ENCODE data around the gene CHN1. TPM values are rescaled to one million over a fixed set of nuclear protein-coding genes. Genes with fewer than 3 reads are reported as not detected.

Gene CHN1
- polyA plus RNA-seq, 12 donors = 8.7 to 21.2 (median 14.5) TPM; not detected in 1

GRCh38 chr2:174877301-174877700, 127.9 kb downstream of the CHN1 start:
- DNase-seq = no peak

GRCh38 chr2:174874085-174874484, 131.1 kb downstream of the CHN1 start:
- peak; percentile 57 for DNase-seq

- no peak for DNase-seq
Observed at GRCh38 chr2:174873471-174873870, 131.7 kb downstream of the CHN1 start.

GRCh38 chr2:174870787-174871186, 134.4 kb downstream of the CHN1 start:
- no peak for DNase-seq

GRCh38 chr2:174868878-174869277, 136.3 kb downstream of the CHN1 start:
- no peak for DNase-seq

- DNase-seq = no peak
Observed at GRCh38 chr2:174866421-174866820, 138.8 kb downstream of the CHN1 start.

- DNase-seq = no peak
Observed at GRCh38 chr2:174863183-174863582, 142.0 kb downstream of the CHN1 start.

- no peak for DNase-seq
Observed at GRCh38 chr2:174859563-174860169, 145.5 kb downstream of the CHN1 start.

GRCh38 chr2:174858745-174859144, 146.4 kb downstream of the CHN1 start:
- no peak for DNase-seq

GRCh38 chr2:174856447-174856846, 148.7 kb downstream of the CHN1 start:
- no peak for DNase-seq

GRCh38 chr2:174846941-174847938, 157.9 kb downstream of the CHN1 start:
- peak; percentile 80 for DNase-seq

- no peak for DNase-seq
Observed at GRCh38 chr2:174846218-174846617, 159.0 kb downstream of the CHN1 start.

GRCh38 chr2:174844295-174844708, 160.9 kb downstream of the CHN1 start:
- no peak for DNase-seq

GRCh38 chr2:174842496-174842895, 162.7 kb downstream of the CHN1 start:
- DNase-seq = no peak

- no peak for DNase-seq
Observed at GRCh38 chr2:174841936-174842335, 163.2 kb downstream of the CHN1 start.

- DNase-seq = no peak
Observed at GRCh38 chr2:174841350-174841749, 163.8 kb downstream of the CHN1 start.

- no peak for DNase-seq
Observed at GRCh38 chr2:174840436-174840835, 164.7 kb downstream of the CHN1 start.

- DNase-seq = no peak
Observed at GRCh38 chr2:174839662-174840061, 165.5 kb downstream of the CHN1 start.

- no peak for DNase-seq
Observed at GRCh38 chr2:174836995-174837390, 168.2 kb downstream of the CHN1 start.

GRCh38 chr2:174836377-174836994, 168.7 kb downstream of the CHN1 start:
- DNase-seq = no peak

GRCh38 chr2:174835797-174836255, 169.4 kb downstream of the CHN1 start:
- DNase-seq = no peak

GRCh38 chr2:174833737-174834136, 171.4 kb downstream of the CHN1 start:
- no peak for DNase-seq
